ENCODE results near the gene GFRA4. TPM values are rescaled to one million over a fixed set of nuclear protein-coding genes. Genes with fewer than 3 reads are reported as not detected.

GFRA4 gene
- total RNA-seq, 4 donors from 2014 or later = not detected

- Histone ChIP-seq H3K27ac (no peak overlapping the region), H3K27me3 (peaks cover 0 to 3% (median 0%) of the 10 kb centered on the region in 3 donors), H3K9me3 (no peaks in the 10 kb centered on the region), H3K36me3 (no peaks in the 10 kb centered on the region), H3K4me3 (no peak overlapping the region), H3K4me1 (peaks cover 0 to 8% of the 10 kb centered on the region in 2 donors)
- no peak for ATAC-seq
- intact Hi-C loops (cut with DNase I; ENCODE audit: low total_unique reads) = no loop called here
- in situ Hi-C loops (cut with MboI; ENCODE audit: low sequenced_read_pairs in 4 of 4) = no loop called here
- DNase-seq = no peak
- no peak for TF ChIP-seq CTCF (IDR thresholded peaks at IDR 0.05 in 4 of 5, conservative IDR thresholded peaks at IDR 0.05 in 1 of 5)
- no peak for TF ChIP-seq POLR2A (IDR thresholded peaks at IDR 0.05)
These were observed 11.2 kb upstream of the GFRA4 start for GRCh38 chr20:3674447-3674846.

GRCh38 chr20:3673221-3674070 is 10.2 kb upstream of the GFRA4 start:
- in situ Hi-C loops (cut with MboI; ENCODE audit: low sequenced_read_pairs in 4 of 4) = no loop called here
- ATAC-seq = no peak
- H3K4me3 ChIP-seq = no peak overlapping the region
- DNase-seq = no peak
- intact Hi-C loops (cut with DNase I; ENCODE audit: low total_unique reads) = no loop called here
- peaks cover 0 to 3% (median 0%) of the 10 kb centered on the region in 3 donors for H3K27me3 ChIP-seq
- TF ChIP-seq POLR2A (IDR thresholded peaks at IDR 0.05) (no peak), CTCF (IDR thresholded peaks at IDR 0.05 in 4 of 5, conservative IDR thresholded peaks at IDR 0.05 in 1 of 5) (no peak)
- H3K36me3 ChIP-seq = no peaks in the 10 kb centered on the region
- H3K9me3 ChIP-seq = no peaks in the 10 kb centered on the region
- peaks cover 0 to 8% of the 10 kb centered on the region in 2 donors for H3K4me1 ChIP-seq
- no peak overlapping the region for H3K27ac ChIP-seq

GRCh38 chr20:3672547-3673171 is 9.5 kb upstream of the GFRA4 start:
- in situ Hi-C loops (cut with MboI; ENCODE audit: low sequenced_read_pairs in 4 of 4) (no loop called here), intact Hi-C loops (cut with DNase I; ENCODE audit: low total_unique reads) (no loop called here)
- DNase-seq (no peak), ATAC-seq (no peak)
- Histone ChIP-seq H3K27me3 (peaks cover 0 to 3% (median 0%) of the 10 kb centered on the region in 3 donors), H3K9me3 (no peaks in the 10 kb centered on the region), H3K27ac (no peak overlapping the region), H3K36me3 (no peaks in the 10 kb centered on the region), H3K4me1 (peaks cover 0 to 8% of the 10 kb centered on the region in 2 donors), H3K4me3 (no peak overlapping the region)
- no peak for TF ChIP-seq CTCF (IDR thresholded peaks at IDR 0.05 in 4 of 5, conservative IDR thresholded peaks at IDR 0.05 in 1 of 5)
- no peak for TF ChIP-seq POLR2A (IDR thresholded peaks at IDR 0.05)

GRCh38 chr20:3671986-3672546 is 8.9 kb upstream of the GFRA4 start:
- Histone ChIP-seq H3K4me3 (no peak overlapping the region), H3K27ac (no peak overlapping the region), H3K9me3 (no peaks in the 10 kb centered on the region), H3K27me3 (peaks cover 0 to 3% (median 0%) of the 10 kb centered on the region in 3 donors), H3K36me3 (no peaks in the 10 kb centered on the region), H3K4me1 (peaks cover 0 to 3% of the 10 kb centered on the region in 2 donors)
- no peak for TF ChIP-seq CTCF (IDR thresholded peaks at IDR 0.05 in 4 of 5, conservative IDR thresholded peaks at IDR 0.05 in 1 of 5)
- TF ChIP-seq POLR2A (IDR thresholded peaks at IDR 0.05) = no peak
- DNase-seq (no peak), ATAC-seq (no peak)
- in situ Hi-C loops (cut with MboI; ENCODE audit: low sequenced_read_pairs in 4 of 4) = no loop called here
- intact Hi-C loops (cut with DNase I; ENCODE audit: low total_unique reads) = no loop called here
